MM.1S (cell line): ENCODE data around the gene GHRL.

ENCODE experiments used
- DNase-seq: peaks from one replicate; pipeline ENCODE4 v3.0.0-alpha.2; 2015
- H2AFZ ChIP-seq: fragments of 300-600 bp; sonication (generic); 2 replicates; pipeline ENCODE4 v1.6.0; 2016; ENCODE audit warnings: antibody characterized with exemption, low read length
- H3F3A ChIP-seq: fragments of 300-600 bp; sonication (generic); 2 replicates; pipeline ENCODE4 v1.6.1; 2016; ENCODE audit warnings: mild to moderate bottlenecking, antibody characterized with exemption, low read length, moderate library complexity, mixed read lengths; ENCODE audit not compliant: insufficient read depth
- H3K27ac ChIP-seq: fragments of 300-600 bp; sonication (generic); 2 replicates; pipeline ENCODE4 v1.5.1; 2016; ENCODE audit warnings: mild to moderate bottlenecking, low read length
- H3K27me3 ChIP-seq: fragments of 300-600 bp; sonication (generic); replicated peaks from 2 replicates; pipeline ENCODE4 v1.6.0; 2016; ENCODE audit warnings: low read length; ENCODE audit not compliant: insufficient read depth
- H3K36me3 ChIP-seq: fragments of 300-600 bp; sonication (generic); replicated peaks from 2 replicates; pipeline ENCODE4 v1.6.1; 2016; ENCODE audit warnings: mild to moderate bottlenecking, low read length, mixed read lengths; ENCODE audit not compliant: insufficient read depth
- H3K4me1 ChIP-seq: fragments of 300-600 bp; sonication (generic); 2 replicates; pipeline ENCODE4 v1.6.1; 2016; ENCODE audit warnings: low read length, mixed read lengths
- H3K4me2 ChIP-seq: fragments of 300-600 bp; sonication (generic); 2 replicates; pipeline ENCODE4 v1.6.0; 2016; ENCODE audit warnings: low read depth, low read length
- H3K4me3 ChIP-seq: fragments of 300-600 bp; sonication (generic); 2 replicates; pipeline ENCODE4 v1.5.1; 2016; ENCODE audit warnings: low read length, mixed read lengths
- H3K79me2 ChIP-seq: fragments of 300-600 bp; sonication (generic); 2 replicates; pipeline ENCODE4 v1.6.1; 2016; ENCODE audit warnings: mixed run types, low read length, mixed read lengths
- H3K9ac ChIP-seq: fragments of 300-600 bp; sonication (generic); 2 replicates; pipeline ENCODE4 v1.6.1; 2016; ENCODE audit warnings: low read length, mixed read lengths
- H3K9me2 ChIP-seq: fragments of 300-600 bp; sonication (generic); replicated peaks from 2 replicates; pipeline ENCODE4 v1.6.1; 2016; ENCODE audit warnings: mild to moderate bottlenecking, low read length, mixed read lengths; ENCODE audit not compliant: insufficient read depth
- H3K9me3 ChIP-seq: fragments of 300-600 bp; sonication (generic); replicated peaks from 2 replicates; pipeline ENCODE4 v1.6.1; 2016; ENCODE audit warnings: mild to moderate bottlenecking, low read length, mixed read lengths; ENCODE audit not compliant: insufficient read depth
- H4K20me1 ChIP-seq: fragments of 300-600 bp; sonication (generic); 2 replicates; pipeline ENCODE4 v1.6.1; 2016; ENCODE audit warnings: mild to moderate bottlenecking, low read length, moderate library complexity, mixed read lengths; ENCODE audit not compliant: insufficient read depth
- EZH2 ChIP-seq: fragments of 300-600 bp; sonication (generic); optimal IDR thresholded peaks from 2 replicates; pipeline ENCODE3; 2017; ENCODE audit warnings: low read depth, mild to moderate bottlenecking, antibody characterized with exemption, low read length, mixed read lengths
- EZH2phosphoT487 ChIP-seq: fragments of 300-600 bp; sonication (generic); IDR thresholded peaks from 2 replicates; pipeline ENCODE4 v1.6.1; 2018; ENCODE audit warnings: antibody characterized with exemption, low read length
- TF ChIP-seq, protein P1 (sequence below): fragments of 300-600 bp; sonication (generic); IDR thresholded peaks from 2 replicates; pipeline ENCODE4 v1.5.1; 2016; ENCODE audit warnings: antibody characterized with exemption, low read length, mixed read lengths

Gene GHRL

DNA sequence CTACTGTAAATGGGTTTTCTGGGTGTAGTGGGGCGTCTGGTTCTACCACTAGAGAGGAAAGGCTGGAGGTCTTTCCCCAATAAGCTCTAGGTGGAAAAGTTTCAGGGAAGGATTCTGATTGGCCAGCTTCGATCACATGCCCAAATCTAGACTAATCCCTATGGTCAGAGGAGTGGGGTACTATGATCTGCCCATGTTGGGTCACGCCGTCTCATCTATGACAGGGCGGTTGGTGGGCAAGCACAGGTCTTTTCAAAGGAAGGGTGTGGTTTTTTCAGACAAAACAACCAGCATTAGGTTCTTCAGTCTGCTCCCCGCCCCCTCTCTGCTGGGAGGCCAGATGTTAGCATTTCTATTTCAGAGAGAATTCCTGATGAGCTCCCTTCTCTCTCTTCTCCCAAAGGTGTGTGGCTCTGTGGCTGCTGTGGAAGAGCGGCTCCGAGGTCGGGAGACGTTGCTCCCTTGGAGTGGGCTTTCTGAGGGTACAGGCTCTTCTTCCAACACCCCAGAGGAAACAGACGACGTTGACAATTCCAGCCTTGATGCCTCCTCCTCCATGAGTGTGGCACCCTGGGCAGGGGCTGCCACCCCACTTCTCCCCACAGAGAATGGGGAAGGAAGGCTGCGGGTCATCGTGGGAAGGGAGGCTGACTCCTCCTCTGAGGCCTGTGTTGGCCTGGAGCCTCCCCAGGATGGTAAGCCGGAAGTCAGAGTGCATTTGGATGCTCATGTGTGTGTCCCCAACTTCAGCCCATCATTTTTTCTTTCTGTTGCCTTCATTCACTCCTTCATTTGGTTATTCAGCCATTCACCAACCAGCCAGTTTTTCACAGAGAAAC lies 54.2 kb downstream of the GHRL start:
- Histone ChIP-seq H3K79me2 (no peaks in the 10 kb centered on the region), H3K9me3 (no peaks in the 10 kb centered on the region), H3K9me2 (no peaks in the 10 kb centered on the region), H3K36me3 (no peaks in the 10 kb centered on the region), H2AFZ (no peak overlapping the region), H4K20me1 (no peaks in the 10 kb centered on the region), H3K9ac (no peak overlapping the region), H3K4me3 (no peak overlapping the region), H3K27me3 (no peaks in the 10 kb centered on the region), H3F3A (no peaks in the 10 kb centered on the region), H3K4me2 (no peak overlapping the region), H3K27ac (no peak overlapping the region), H3K4me1 (no peaks in the 10 kb centered on the region)
- TF ChIP-seq, protein P1, sequence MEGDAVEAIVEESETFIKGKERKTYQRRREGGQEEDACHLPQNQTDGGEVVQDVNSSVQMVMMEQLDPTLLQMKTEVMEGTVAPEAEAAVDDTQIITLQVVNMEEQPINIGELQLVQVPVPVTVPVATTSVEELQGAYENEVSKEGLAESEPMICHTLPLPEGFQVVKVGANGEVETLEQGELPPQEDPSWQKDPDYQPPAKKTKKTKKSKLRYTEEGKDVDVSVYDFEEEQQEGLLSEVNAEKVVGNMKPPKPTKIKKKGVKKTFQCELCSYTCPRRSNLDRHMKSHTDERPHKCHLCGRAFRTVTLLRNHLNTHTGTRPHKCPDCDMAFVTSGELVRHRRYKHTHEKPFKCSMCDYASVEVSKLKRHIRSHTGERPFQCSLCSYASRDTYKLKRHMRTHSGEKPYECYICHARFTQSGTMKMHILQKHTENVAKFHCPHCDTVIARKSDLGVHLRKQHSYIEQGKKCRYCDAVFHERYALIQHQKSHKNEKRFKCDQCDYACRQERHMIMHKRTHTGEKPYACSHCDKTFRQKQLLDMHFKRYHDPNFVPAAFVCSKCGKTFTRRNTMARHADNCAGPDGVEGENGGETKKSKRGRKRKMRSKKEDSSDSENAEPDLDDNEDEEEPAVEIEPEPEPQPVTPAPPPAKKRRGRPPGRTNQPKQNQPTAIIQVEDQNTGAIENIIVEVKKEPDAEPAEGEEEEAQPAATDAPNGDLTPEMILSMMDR: no peak
- TF ChIP-seq EZH2phosphoT487 (no peak), EZH2 (no peak)
- no peak for DNase-seq
